Esophagus squamous epithelium (tissue), 5 donors: ENCODE data around the gene PRKACA. TPM values are rescaled to one million over a fixed set of nuclear protein-coding genes. Genes with fewer than 3 reads are reported as not detected.

Experiments
- DNase-seq: peaks from one replicate; lab custom pipeline; 2025; lab: John Stamatoyannopoulos, UW
- H3K27ac ChIP-seq, 4 donors: fragments of 200-600 bp; sonication (generic); one replicate each; pipeline ENCODE4 v1.5.1; 2016 to 2019; ENCODE audit warnings: mild to moderate bottlenecking in 1 of 4
- H3K27me3 ChIP-seq, 4 donors: fragments of 200-600 bp; sonication (generic); 1 replicate in 3 of 4; 2 replicates in 1 of 4; pipeline versions ENCODE4 v1.5.1 to v1.6.0; 2017 to 2021; ENCODE audit warnings: antibody characterized with exemption in 1 of 4
- H3K36me3 ChIP-seq, 3 donors: fragments of 200-600 bp; sonication (generic); one replicate each; pipeline ENCODE4 v1.5.1; 2016 to 2019
- H3K4me1 ChIP-seq, 3 donors: fragments of 200-600 bp; sonication (generic); one replicate each; pipeline ENCODE4 v1.5.1; 2017 to 2019
- H3K4me3 ChIP-seq, 4 donors: fragments of 200-600 bp; sonication (generic); 1 replicate in 3 of 4; 2 replicates in 1 of 4; pipeline ENCODE4 v1.5.1; 2016 to 2019; ENCODE audit warnings: mild to moderate bottlenecking in 2 of 4, moderate library complexity in 1 of 4
- H3K9me3 ChIP-seq, 3 donors: fragments of 200-600 bp; sonication (generic); one replicate each; pipeline ENCODE4 v1.5.1; 2016 to 2019
- POLR2A ChIP-seq, 4 donors: fragments of 450-650 bp; IDR thresholded peaks; one replicate each; pipeline ENCODE4 v1.6.1; 2017; ENCODE audit warnings: antibody characterized with exemption in 4 of 4, mild to moderate bottlenecking in 4 of 4, moderate library complexity in 3 of 4
- WGBS, 2 donors: methylation state at CpG; one replicate each; pipeline ENCODE4 v1.1.5; 2018; 5-methylcytosine and 5-hydroxymethylcytosine counted together
- intact Hi-C: fragments of 100-400 bp; cut with DNase I; formaldehyde crosslinking; loops from one replicate; pipeline ENCODE4 v1.15.0; 2022
- total RNA-seq, 4 donors: library from RNA; depleted of rRNA; stranded (reverse); fragments of >200 nt; gene quantifications; one replicate each; pipeline ENCODE4 v1.1.0, GENCODE V29; 2016
- TF ChIP-seq, protein P1 (sequence below), 6 experiments: fragments of 450-650 bp in 4 of 6; fragments of 200-600 bp in 2 of 6; sonication (generic) in 2 of 6; IDR thresholded peaks; one replicate each; pipeline ENCODE4 v1.5.1; 2016 to 2019; ENCODE audit warnings: antibody characterized with exemption in 6 of 6, mild to moderate bottlenecking in 4 of 6, moderate library complexity in 4 of 6
- donor health status: DM: yes; HTN: yes; CAD: no.

PRKACA gene
- total RNA-seq, 4 donors from 2014 or later: 28.6 to 42.8 (median 37.0) TPM

DNA sequence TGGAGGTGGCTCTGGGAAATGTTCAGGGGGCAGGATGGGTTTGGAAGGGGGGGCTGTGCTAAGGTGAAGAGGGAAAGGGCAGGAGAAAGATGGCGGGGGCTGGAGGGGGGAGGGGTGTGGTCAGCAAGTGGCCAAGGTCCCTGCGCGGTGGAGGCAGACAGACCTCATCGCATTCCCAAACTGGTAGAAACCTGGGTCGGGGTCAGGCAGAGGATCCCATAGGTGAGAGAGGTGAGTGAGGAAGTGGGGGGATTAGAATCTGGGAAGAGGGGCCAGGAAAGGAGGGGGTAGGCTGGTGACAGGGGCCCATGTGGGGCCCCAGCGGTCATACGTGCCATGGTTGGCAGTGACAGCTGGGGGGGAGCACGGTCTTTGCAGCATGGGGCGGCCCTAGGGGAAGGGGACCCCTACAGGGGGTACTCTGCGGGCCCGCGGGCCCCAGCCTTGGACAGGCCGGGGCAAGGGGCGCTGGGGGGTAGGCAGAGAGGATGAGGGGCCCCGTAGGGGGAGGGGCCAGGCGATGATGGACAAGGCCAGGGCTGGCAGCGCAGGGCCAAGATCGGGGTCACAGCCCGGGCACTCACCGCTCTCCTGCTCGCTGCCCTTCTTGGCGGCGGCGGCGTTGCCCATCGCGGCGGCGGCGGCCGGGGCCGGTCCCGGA lies 514 bp downstream of the PRKACA start:
- no peaks in the 10 kb centered on the region for H3K36me3 ChIP-seq
- peak; percentile 17 for DNase-seq
- intact Hi-C loops: no loop called here
- no peaks in the 10 kb centered on the region for H3K27me3 ChIP-seq
- H3K9me3 ChIP-seq: no peaks in the 10 kb centered on the region
- H3K4me1 ChIP-seq: peaks cover 30 to 73% (median 52%) of the 10 kb centered on the region in 3 donors
- peak overlapping the region; percentile 77 to 100 (median 90) for H3K27ac ChIP-seq
- WGBS, 2 donors: 0 to 2% methylated on average over 9 to 15 of the region's 33 CpGs
- TF ChIP-seq POLR2A (IDR thresholded peaks at IDR 0.05): no peak
- TF ChIP-seq, protein P1, sequence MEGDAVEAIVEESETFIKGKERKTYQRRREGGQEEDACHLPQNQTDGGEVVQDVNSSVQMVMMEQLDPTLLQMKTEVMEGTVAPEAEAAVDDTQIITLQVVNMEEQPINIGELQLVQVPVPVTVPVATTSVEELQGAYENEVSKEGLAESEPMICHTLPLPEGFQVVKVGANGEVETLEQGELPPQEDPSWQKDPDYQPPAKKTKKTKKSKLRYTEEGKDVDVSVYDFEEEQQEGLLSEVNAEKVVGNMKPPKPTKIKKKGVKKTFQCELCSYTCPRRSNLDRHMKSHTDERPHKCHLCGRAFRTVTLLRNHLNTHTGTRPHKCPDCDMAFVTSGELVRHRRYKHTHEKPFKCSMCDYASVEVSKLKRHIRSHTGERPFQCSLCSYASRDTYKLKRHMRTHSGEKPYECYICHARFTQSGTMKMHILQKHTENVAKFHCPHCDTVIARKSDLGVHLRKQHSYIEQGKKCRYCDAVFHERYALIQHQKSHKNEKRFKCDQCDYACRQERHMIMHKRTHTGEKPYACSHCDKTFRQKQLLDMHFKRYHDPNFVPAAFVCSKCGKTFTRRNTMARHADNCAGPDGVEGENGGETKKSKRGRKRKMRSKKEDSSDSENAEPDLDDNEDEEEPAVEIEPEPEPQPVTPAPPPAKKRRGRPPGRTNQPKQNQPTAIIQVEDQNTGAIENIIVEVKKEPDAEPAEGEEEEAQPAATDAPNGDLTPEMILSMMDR (IDR thresholded peaks at IDR 0.05): no peak
- peak overlapping the region; percentile 91 to 97 (median 94) for H3K4me3 ChIP-seq

DNA sequence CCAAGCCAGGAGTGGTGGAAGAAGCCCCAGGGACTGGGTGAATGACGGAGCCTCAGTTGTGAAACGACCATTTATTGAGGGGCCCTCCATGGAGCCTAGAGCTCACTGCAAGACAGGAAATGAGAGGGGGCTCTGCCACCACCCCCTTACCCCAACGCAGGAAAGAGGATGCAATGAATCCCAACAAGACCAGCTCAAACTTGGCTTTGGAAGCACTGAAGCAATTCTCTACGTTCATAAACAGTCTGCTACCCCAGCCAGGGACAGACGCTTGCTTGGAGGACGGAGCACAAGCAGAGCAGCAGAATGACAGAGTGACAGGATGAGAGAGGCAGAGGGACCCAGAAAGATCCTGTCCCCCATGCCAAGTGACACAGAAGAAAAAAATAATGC lies 1.0 kb downstream of the PRKACA start:
- intact Hi-C loops: no loop called here

DNA sequence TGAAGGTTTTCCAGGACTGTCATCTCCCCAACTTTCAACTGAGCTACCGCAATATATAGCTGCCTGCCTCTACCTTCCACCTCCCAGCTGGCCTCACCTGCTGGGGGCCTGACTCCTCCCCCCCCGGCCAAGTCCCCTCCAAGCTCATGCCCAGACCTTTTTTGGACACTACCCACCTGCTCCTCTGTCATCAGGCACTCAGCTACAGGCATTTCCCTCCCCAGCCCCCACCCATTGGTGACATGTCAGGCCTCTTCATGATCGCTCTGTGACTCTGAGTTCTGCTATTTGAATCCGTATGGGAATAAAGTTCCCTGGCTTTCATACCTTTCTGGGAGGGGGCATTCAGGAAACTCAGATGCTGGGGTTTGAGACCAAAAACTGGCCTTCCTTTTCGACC lies 1.8 kb downstream of the PRKACA start:
- Histone ChIP-seq H3K4me3 (peak overlapping the region in 1 of 4 donors; percentile 97), H3K27ac (peak overlapping the region in 3 of 4 donors; percentile 86 to 100 (median 95)), H3K27me3 (no peaks in the 10 kb centered on the region), H3K9me3 (no peaks in the 10 kb centered on the region), H3K4me1 (peaks cover 35 to 85% (median 56%) of the 10 kb centered on the region in 3 donors), H3K36me3 (no peaks in the 10 kb centered on the region)
- intact Hi-C loops: no loop called here
- 73 to 77% methylated on average over 4 to 5 of the region's 5 CpGs for WGBS, 2 donors
- no peak for DNase-seq
- TF ChIP-seq, protein P1 (IDR thresholded peaks at IDR 0.05): no peak
- TF ChIP-seq POLR2A (IDR thresholded peaks at IDR 0.05): no peak

More for the DNA sequence above, 1.0 kb downstream of the PRKACA start:
- H3K36me3 ChIP-seq: no peaks in the 10 kb centered on the region
- H3K4me1 ChIP-seq: peaks cover 35 to 78% (median 56%) of the 10 kb centered on the region in 3 donors
- DNase-seq: no peak
- WGBS, 2 donors: 0 to 7% methylated on average over 2 to 6 of the region's 6 CpGs
- no peak for TF ChIP-seq POLR2A (IDR thresholded peaks at IDR 0.05)
- TF ChIP-seq, protein P1 (IDR thresholded peaks at IDR 0.05): no peak
- H3K27ac ChIP-seq: peak overlapping the region; percentile 77 to 100 (median 90)
- H3K9me3 ChIP-seq: no peaks in the 10 kb centered on the region
- peak overlapping the region; percentile 91 to 97 (median 94) for H3K4me3 ChIP-seq
- H3K27me3 ChIP-seq: no peaks in the 10 kb centered on the region

DNA sequence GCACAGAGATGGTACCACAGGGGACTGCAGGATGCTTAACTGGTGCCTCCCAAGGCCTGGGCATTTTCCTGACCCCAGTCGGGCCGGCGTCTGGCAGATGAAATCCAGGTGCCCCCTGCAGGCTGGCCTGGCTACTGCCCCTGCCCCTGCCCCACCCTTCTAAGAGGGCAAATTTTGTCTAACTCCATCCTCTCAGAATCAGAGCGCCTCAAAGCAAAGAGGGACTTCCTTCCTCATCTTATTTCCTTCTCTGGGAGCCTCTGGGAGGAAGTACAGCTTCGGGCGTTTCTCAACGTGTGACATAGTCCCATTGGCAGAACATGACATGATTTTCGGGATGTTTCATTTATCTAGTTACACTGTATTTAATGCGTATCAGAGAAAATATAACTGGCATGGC lies 2.7 kb downstream of the PRKACA start:
- Histone ChIP-seq H3K4me1 (peaks cover 35 to 84% (median 52%) of the 10 kb centered on the region in 3 donors), H3K4me3 (no peak overlapping the region), H3K27me3 (no peaks in the 10 kb centered on the region), H3K36me3 (no peaks in the 10 kb centered on the region), H3K9me3 (no peaks in the 10 kb centered on the region), H3K27ac (peak overlapping the region in 3 of 4 donors; percentile 85 to 95 (median 86))
- TF ChIP-seq, protein P1 (IDR thresholded peaks at IDR 0.05): peak in 5 of 6 experiments; percentile 18 to 56 (median 46)
- TF ChIP-seq POLR2A (IDR thresholded peaks at IDR 0.05): no peak
- no peak for DNase-seq
- 22 to 45% methylated on average over 6 to 9 of the region's 9 CpGs for WGBS, 2 donors
- intact Hi-C loops: no loop called here

DNA sequence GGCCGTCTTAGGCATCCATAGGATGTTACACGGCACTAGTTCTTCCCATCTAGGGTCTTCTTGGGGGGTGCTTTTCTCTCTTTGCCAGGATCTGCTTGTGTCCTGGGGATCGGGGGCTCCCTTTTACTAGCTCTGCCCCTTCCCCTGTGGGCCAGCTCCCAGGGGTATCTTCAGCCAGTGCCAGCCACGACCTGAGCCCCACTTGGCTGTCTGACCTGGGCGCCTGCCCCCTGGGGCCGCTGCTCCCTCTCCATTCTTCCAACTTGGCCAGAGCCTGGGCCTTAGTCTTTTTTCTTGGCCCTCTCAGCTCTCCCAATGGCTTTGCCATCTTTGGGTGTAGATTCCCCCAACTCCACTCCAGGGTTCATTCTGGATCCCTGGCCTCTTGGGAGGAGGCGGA lies 3.1 kb downstream of the PRKACA start:
- WGBS, 2 donors: 86 to 89% methylated on average over 5 to 6 of the region's 7 CpGs
- peaks cover 35 to 80% (median 48%) of the 10 kb centered on the region in 3 donors for H3K4me1 ChIP-seq

More for the DNA sequence above, 3.1 kb downstream of the PRKACA start:
- H3K4me3 ChIP-seq: no peak overlapping the region
- no peak for DNase-seq
- peak overlapping the region; percentile 73 to 95 (median 86) for H3K27ac ChIP-seq
- TF ChIP-seq POLR2A (IDR thresholded peaks at IDR 0.05): no peak
- TF ChIP-seq, protein P1 (IDR thresholded peaks at IDR 0.05): no peak
- H3K36me3 ChIP-seq: no peaks in the 10 kb centered on the region
- H3K9me3 ChIP-seq: no peaks in the 10 kb centered on the region
- intact Hi-C loops: no loop called here
- no peaks in the 10 kb centered on the region for H3K27me3 ChIP-seq
